ENCODE measurements around the gene ADCY9.
"Not testable (repeated sequence)": the region's sequence is repeated elsewhere in the genome, so short reads cannot be mapped to it uniquely, and the experiment has no call there.

Gene ADCY9

GRCh38 chr16:4081047-4081446 lies 35.2 kb downstream of the ADCY9 start:
- no peak overlapping the region for H3K27ac ChIP-seq (replicated peaks)
- H3K27me3 ChIP-seq (ENCODE audit: insufficient read depth, poor library complexity, severe bottlenecking) = no peaks in the 10 kb centered on the region
- DNase-seq (ENCODE audit: low read depth in 1 of 2, low spot score in 1 of 2) = no peak
- H3K4me3 ChIP-seq (replicated peaks; ENCODE audit: insufficient read depth, low read length) = no peak overlapping the region
- TF ChIP-seq CTCF (IDR thresholded peaks at IDR 0.05; ENCODE audit: insufficient read depth, low read length) (no peak), SPI1 (IDR thresholded peaks at IDR 0.05; ENCODE audit: borderline replicate concordance, low read depth) (no peak), GABPA (IDR thresholded peaks at IDR 0.05; ENCODE audit: low read depth) (no peak), POLR2AphosphoS5 (IDR thresholded peaks at IDR 0.05; ENCODE audit: low read depth) (no peak)
- TF ChIP-seq, protein P1, sequence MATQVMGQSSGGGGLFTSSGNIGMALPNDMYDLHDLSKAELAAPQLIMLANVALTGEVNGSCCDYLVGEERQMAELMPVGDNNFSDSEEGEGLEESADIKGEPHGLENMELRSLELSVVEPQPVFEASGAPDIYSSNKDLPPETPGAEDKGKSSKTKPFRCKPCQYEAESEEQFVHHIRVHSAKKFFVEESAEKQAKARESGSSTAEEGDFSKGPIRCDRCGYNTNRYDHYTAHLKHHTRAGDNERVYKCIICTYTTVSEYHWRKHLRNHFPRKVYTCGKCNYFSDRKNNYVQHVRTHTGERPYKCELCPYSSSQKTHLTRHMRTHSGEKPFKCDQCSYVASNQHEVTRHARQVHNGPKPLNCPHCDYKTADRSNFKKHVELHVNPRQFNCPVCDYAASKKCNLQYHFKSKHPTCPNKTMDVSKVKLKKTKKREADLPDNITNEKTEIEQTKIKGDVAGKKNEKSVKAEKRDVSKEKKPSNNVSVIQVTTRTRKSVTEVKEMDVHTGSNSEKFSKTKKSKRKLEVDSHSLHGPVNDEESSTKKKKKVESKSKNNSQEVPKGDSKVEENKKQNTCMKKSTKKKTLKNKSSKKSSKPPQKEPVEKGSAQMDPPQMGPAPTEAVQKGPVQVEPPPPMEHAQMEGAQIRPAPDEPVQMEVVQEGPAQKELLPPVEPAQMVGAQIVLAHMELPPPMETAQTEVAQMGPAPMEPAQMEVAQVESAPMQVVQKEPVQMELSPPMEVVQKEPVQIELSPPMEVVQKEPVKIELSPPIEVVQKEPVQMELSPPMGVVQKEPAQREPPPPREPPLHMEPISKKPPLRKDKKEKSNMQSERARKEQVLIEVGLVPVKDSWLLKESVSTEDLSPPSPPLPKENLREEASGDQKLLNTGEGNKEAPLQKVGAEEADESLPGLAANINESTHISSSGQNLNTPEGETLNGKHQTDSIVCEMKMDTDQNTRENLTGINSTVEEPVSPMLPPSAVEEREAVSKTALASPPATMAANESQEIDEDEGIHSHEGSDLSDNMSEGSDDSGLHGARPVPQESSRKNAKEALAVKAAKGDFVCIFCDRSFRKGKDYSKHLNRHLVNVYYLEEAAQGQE (IDR thresholded peaks at IDR 0.05; ENCODE audit: insufficient replicate concordance, low read depth) = no peak

- no peak overlapping the region for H3K27ac ChIP-seq (replicated peaks)
- H3K27me3 ChIP-seq (ENCODE audit: insufficient read depth, poor library complexity, severe bottlenecking) = no peaks in the 10 kb centered on the region
- no peak overlapping the region for H3K4me3 ChIP-seq (replicated peaks; ENCODE audit: insufficient read depth, low read length)
- DNase-seq (ENCODE audit: low read depth in 1 of 2, low spot score in 1 of 2) = no peak
- TF ChIP-seq SPI1 (IDR thresholded peaks at IDR 0.05; ENCODE audit: borderline replicate concordance, low read depth) = no peak
- no peak for TF ChIP-seq POLR2AphosphoS5 (IDR thresholded peaks at IDR 0.05; ENCODE audit: low read depth)
- TF ChIP-seq GABPA (IDR thresholded peaks at IDR 0.05; ENCODE audit: low read depth) = no peak
- TF ChIP-seq, protein P1 (IDR thresholded peaks at IDR 0.05; ENCODE audit: insufficient replicate concordance, low read depth) = no peak
- no peak for TF ChIP-seq CTCF (IDR thresholded peaks at IDR 0.05; ENCODE audit: insufficient read depth, low read length)
Observed at GRCh38 chr16:4077174-4077649, 39.0 kb downstream of the ADCY9 start.

- TF ChIP-seq POLR2AphosphoS5 (IDR thresholded peaks at IDR 0.05; ENCODE audit: low read depth) = no peak
- no peak for TF ChIP-seq GABPA (IDR thresholded peaks at IDR 0.05; ENCODE audit: low read depth)
- TF ChIP-seq, protein P1 (IDR thresholded peaks at IDR 0.05; ENCODE audit: insufficient replicate concordance, low read depth) = no peak
- TF ChIP-seq CTCF (IDR thresholded peaks at IDR 0.05; ENCODE audit: insufficient read depth, low read length) = no peak
- TF ChIP-seq SPI1 (IDR thresholded peaks at IDR 0.05; ENCODE audit: borderline replicate concordance, low read depth) = no peak
- Histone ChIP-seq H3K27ac (replicated peaks) (no peak overlapping the region), H3K27me3 (ENCODE audit: insufficient read depth, poor library complexity, severe bottlenecking) (no peaks in the 10 kb centered on the region), H3K4me3 (replicated peaks; ENCODE audit: insufficient read depth, low read length) (no peak overlapping the region)
- DNase-seq (ENCODE audit: low read depth in 1 of 2, low spot score in 1 of 2) = no peak
Observed at GRCh38 chr16:4075534-4075933, 40.7 kb downstream of the ADCY9 start.

GRCh38 chr16:4073150-4073549 lies 43.1 kb downstream of the ADCY9 start:
- H3K27ac ChIP-seq (replicated peaks); H3K27me3 ChIP-seq (ENCODE audit: insufficient read depth, poor library complexity, severe bottlenecking); DNase-seq (ENCODE audit: low read depth in 1 of 2, low spot score in 1 of 2); H3K4me3 ChIP-seq (replicated peaks; ENCODE audit: insufficient read depth, low read length): not testable (repeated sequence)
